T-cell (primary cell): Measurements from ENCODE around the gene NELFCD. TPM values are rescaled to one million over a fixed set of nuclear protein-coding genes. Genes with fewer than 3 reads are reported as not detected.
"Not testable (repeated sequence)": the region's sequence is repeated elsewhere in the genome, so short reads cannot be mapped to it uniquely, and the experiment has no call there.

ENCODE experiments used
- ATAC-seq, 4 experiments: fragments of 200-7000 bp in 3 of 4; fragments of 150-1000 bp in 1 of 4; cut with Tn5 transposase; replicated peaks in 1 of 4; 1 replicate in 3 of 4; 2 replicates in 1 of 4; pipeline ENCODE4 v1.10.0; 2021; ENCODE audit warnings: moderate library complexity in 3 of 4, mild to moderate bottlenecking in 2 of 4, moderate number of reproducible peaks in 1 of 4
- CTCF ChIA-PET, 2 donors: fragments of 300-600 bp; sonication (Branson Sonifier 250); formaldehyde crosslinking; loops; one replicate each; lab custom pipeline; 2022; ENCODE audit warnings: antibody characterized with exemption in 2 of 2; lab: Charles Lee
- POLR2A ChIA-PET, 2 donors: fragments of 300-600 bp; sonication (Branson Sonifier 250); formaldehyde crosslinking; loops; one replicate each; lab custom pipeline; 2022; ENCODE audit warnings: antibody characterized with exemption in 2 of 2; lab: Charles Lee
- DNase-seq, 35 experiments: peaks; one replicate each; pipeline versions ENCODE4 v3.0.0 to v3.0.0-alpha.2; 2013 to 2023
- H3K27ac ChIP-seq: one replicate; pipeline ENCODE4 v1.5.1; 2013; ENCODE audit warnings: low read length
- H3K27me3 ChIP-seq, 2 experiments: replicated peaks in 1 of 2; 1 replicate in 1 of 2; 2 replicates in 1 of 2; pipeline versions ENCODE4 v1.6.1 to v1.7.0; 2013; ENCODE audit warnings: low read length in 1 of 2, mixed read lengths in 1 of 2; ENCODE audit not compliant: control insufficient read depth in 2 of 2, insufficient read depth in 2 of 2; ENCODE audit errors: extremely low read depth in 1 of 2
- H3K36me3 ChIP-seq, 2 donors: 1 replicate in 1 of 2; 2 replicates in 1 of 2; pipeline versions ENCODE4 v1.6.1 to v1.7.0; 2013; ENCODE audit warnings: low read length in 1 of 2; ENCODE audit not compliant: control insufficient read depth in 2 of 2, insufficient read depth in 1 of 2; ENCODE audit errors: extremely low read depth in 1 of 2
- H3K4me1 ChIP-seq, 2 experiments: 1 replicate in 1 of 2; 2 replicates in 1 of 2; pipeline versions ENCODE4 v1.6.1 to v1.7.0; 2013; ENCODE audit warnings: low read length in 2 of 2, mixed read lengths in 1 of 2; ENCODE audit not compliant: insufficient read depth in 2 of 2, control insufficient read depth in 1 of 2; ENCODE audit errors: extremely low read depth in 1 of 2
- H3K4me3 ChIP-seq, 2 donors: 1 replicate in 1 of 2; 2 replicates in 1 of 2; pipeline versions ENCODE4 v1.5.1 to v1.7.0; 2013; ENCODE audit warnings: mild to moderate bottlenecking in 2 of 2, low read length in 1 of 2, moderate library complexity in 1 of 2; ENCODE audit not compliant: control insufficient read depth in 1 of 2; ENCODE audit errors: extremely low read depth in 1 of 2
- H3K9me3 ChIP-seq: 2 replicates; pipeline ENCODE4 v1.7.0; 2013
- H3K27ac Mint-ChIP-seq, 2 donors: one replicate each; pipeline ENCODE4 v1.8.0; 2020 to 2021; ENCODE audit warnings: mild to moderate bottlenecking in 2 of 2, mixed read lengths in 2 of 2
- H3K27me3 Mint-ChIP-seq, 2 donors: one replicate each; pipeline ENCODE4 v1.8.0; 2021 to 2022; ENCODE audit warnings: mixed read lengths in 2 of 2
- H3K36me3 Mint-ChIP-seq: one replicate; pipeline ENCODE4 v1.8.0; 2021; ENCODE audit warnings: mixed read lengths
- H3K4me1 Mint-ChIP-seq, 3 donors: one replicate each; pipeline ENCODE4 v1.8.0; 2020 to 2022; ENCODE audit warnings: mixed read lengths in 3 of 3, mild to moderate bottlenecking in 1 of 3
- H3K4me3 Mint-ChIP-seq, 3 donors: one replicate each; pipeline ENCODE4 v1.8.0; 2020 to 2022; ENCODE audit warnings: mild to moderate bottlenecking in 3 of 3, mixed read lengths in 3 of 3, moderate library complexity in 3 of 3
- H3K9me3 Mint-ChIP-seq, 3 donors: one replicate each; pipeline ENCODE4 v1.8.0; 2020 to 2022; ENCODE audit warnings: mixed read lengths in 3 of 3
- WGBS: methylation state at CpG from one replicate; pipeline ENCODE4 v1.1.5; 2013; ENCODE audit warnings: missing lambda C conversion rate; ENCODE audit not compliant: insufficient coverage; 5-methylcytosine and 5-hydroxymethylcytosine counted together
- total RNA-seq, 35 experiments: library from RNA in 6 of 35; stranded (reverse) in 6 of 35; fragments of 120-200 nt in 1 of 35; gene quantifications; one replicate each; pipeline versions ENCODE4 v1.2.1 to v1.2.4 and lab custom pipeline; 2013 to 2026

Gene NELFCD
- total RNA-seq, 5 donors from 2014 or later (not counting 1 experiment from before 2014, with no cell fraction given) = 72.6 to 95.4 (median 90.4) TPM

DNA sequence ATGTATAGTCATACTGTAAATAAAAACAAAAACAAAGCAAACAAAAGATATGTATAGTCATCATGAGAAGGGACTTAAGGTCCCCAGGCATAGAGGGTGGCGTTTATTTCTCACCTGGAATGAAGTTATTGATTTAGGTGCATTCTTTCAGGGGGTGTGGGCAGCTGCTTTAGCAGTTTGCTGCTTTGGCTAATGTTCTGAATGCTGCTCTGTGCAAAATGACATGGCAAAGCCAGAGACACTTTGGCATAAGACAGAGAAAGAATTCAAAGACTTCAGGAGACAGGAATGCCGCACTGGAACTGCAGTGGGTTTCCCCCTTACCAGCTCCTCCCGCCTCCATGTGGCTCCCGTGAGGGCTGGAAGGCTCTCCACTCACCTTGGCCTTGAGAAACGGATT is 36.4 kb upstream of the NELFCD start:
- Mint-ChIP-seq H3K27me3 (peaks cover 0 to 4% of the 10 kb centered on the region in 2 donors), H3K9me3 (no peaks in the 10 kb centered on the region), H3K27ac (no peak overlapping the region), H3K4me1 (no peaks in the 10 kb centered on the region), H3K4me3 (no peak overlapping the region), H3K36me3 (no peaks in the 10 kb centered on the region)
- no peak for ATAC-seq
- WGBS = 75% methylated on average over 5 of the region's 5 CpGs
- no peak overlapping the region for H3K4me3 ChIP-seq
- ChIA-PET CTCF (no interaction called here), POLR2A (no interaction called here)
- no peak overlapping the region for H3K27ac ChIP-seq
- H3K36me3 ChIP-seq = no peaks in the 10 kb centered on the region
- no peaks in the 10 kb centered on the region for H3K9me3 ChIP-seq
- H3K27me3 ChIP-seq = peaks cover 0 to 6% of the 10 kb centered on the region in 2 experiments
- DNase-seq = no peak
- no peaks in the 10 kb centered on the region for H3K4me1 ChIP-seq

DNA sequence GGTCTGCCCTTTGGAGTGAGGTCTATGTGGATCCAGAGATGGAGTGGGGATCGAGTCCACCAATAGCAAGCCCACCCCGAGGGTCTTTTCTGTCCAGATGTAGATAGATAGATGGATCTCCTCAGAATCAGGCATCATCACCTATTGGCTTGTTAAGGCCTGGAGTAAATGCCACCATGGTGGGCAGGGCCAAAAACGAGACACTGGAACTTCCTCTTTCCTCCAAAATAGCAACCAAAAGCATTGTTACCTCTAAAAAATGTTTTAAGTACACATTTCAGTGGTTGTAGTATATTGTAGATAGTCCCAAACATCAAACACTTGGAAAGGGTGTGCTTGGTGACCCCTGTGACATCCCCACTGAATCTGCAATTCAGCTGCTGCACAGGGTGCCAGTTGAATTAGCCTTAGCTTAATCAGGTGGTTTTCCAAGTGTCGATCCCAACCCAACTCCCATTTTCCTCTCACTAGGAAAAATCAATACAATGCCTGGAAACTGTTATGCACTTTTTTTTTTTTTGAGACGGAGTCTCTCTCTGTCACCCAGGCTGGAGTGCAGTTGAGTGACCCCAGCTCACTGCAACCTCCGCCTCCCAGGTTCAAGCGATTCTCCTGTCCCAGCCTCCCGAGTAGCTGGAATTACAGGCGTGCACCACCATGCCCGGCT is 35.0 kb upstream of the NELFCD start:
- H3K27me3 Mint-ChIP-seq = peaks cover 0 to 7% of the 10 kb centered on the region in 2 donors
- no peaks in the 10 kb centered on the region for H3K36me3 Mint-ChIP-seq
- no peak overlapping the region for H3K27ac Mint-ChIP-seq
- no peaks in the 10 kb centered on the region for H3K4me1 ChIP-seq
- ChIA-PET POLR2A (no interaction called here), CTCF (no interaction called here)
- ATAC-seq (no peak), DNase-seq (no peak)
- WGBS = 91% methylated on average over 6 of the region's 10 CpGs
- H3K9me3 ChIP-seq = no peaks in the 10 kb centered on the region
- H3K36me3 ChIP-seq = no peaks in the 10 kb centered on the region
- no peak overlapping the region for H3K27ac ChIP-seq
- no peak overlapping the region for H3K4me3 Mint-ChIP-seq
- no peak overlapping the region for H3K4me3 ChIP-seq
- no peaks in the 10 kb centered on the region for H3K4me1 Mint-ChIP-seq
- no peaks in the 10 kb centered on the region for H3K9me3 Mint-ChIP-seq
- H3K27me3 ChIP-seq = peaks cover 0 to 14% of the 10 kb centered on the region in 2 experiments

DNA sequence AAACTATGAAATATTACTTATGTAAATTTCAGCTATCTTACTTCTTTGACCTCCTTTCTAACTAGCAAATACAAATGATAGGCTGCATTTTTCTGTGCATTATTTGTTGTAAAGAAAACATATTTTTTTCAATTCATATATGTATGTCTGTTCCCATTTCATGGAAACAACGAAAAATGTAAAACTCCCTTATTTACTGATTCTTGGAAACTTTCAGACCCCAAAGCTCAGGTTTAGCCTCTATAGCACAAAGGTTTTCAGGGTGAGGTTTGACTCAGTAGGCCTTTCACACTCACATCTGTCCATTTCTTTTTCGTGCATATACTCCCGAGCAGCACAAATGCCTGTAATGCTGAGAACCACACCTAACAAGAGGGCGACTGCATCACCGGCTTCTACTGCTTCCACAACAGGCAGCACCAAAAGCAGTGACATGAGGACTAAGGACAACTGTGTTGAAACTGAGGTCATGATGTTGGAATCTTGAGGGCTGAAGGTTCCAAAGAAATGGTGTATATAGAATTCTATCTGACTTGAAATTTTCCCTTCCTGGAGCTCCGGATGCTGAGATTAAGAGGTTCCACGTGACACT is 33.2 kb upstream of the NELFCD start:
- H3K36me3 Mint-ChIP-seq, ATAC-seq, H3K27ac Mint-ChIP-seq, H3K4me1 Mint-ChIP-seq, H3K9me3 Mint-ChIP-seq, CTCF ChIA-PET, H3K27me3 Mint-ChIP-seq, POLR2A ChIA-PET, H3K9me3 ChIP-seq, H3K4me3 ChIP-seq, H3K4me1 ChIP-seq, H3K27ac ChIP-seq, H3K4me3 Mint-ChIP-seq, H3K36me3 ChIP-seq, DNase-seq: not testable (repeated sequence)
- H3K27me3 ChIP-seq = peaks cover 0 to 14% of the 10 kb centered on the region in 2 experiments
- 100% methylated on average over 1 of the region's 7 CpGs for WGBS

DNA sequence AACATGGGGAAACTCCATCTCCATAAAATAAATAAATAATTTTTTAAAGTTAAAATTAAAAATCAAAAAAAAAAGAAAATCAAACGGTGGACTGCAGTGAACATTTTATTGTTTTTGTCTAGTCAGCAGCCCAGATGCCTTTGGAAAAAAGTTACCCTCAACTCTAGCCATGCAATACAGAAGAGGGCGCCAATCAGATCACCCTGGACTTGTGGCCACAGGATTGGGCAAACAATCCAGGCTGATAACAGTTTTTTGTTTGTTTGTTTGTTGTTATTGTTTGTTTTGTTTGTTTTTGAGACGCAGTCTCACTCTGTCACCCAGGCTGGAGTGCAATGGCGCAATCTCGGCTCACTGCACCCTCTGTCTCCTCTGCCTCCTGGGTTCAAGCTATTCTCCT is 30.5 kb upstream of the NELFCD start:
- Mint-ChIP-seq H3K27me3 (peaks cover 0 to 8% of the 10 kb centered on the region in 2 donors), H3K27ac (no peak overlapping the region), H3K36me3 (no peaks in the 10 kb centered on the region), H3K4me3 (no peak overlapping the region), H3K4me1 (no peaks in the 10 kb centered on the region), H3K9me3 (no peaks in the 10 kb centered on the region)
- no peak overlapping the region for H3K4me3 ChIP-seq
- DNase-seq (no peak), ATAC-seq (no peak)
- no CpG with 5 or more reads among the region's 5 CpGs for WGBS
- CTCF ChIA-PET = no interaction called here
- H3K4me1 ChIP-seq = no peaks in the 10 kb centered on the region
- H3K27me3 ChIP-seq = peaks cover 0 to 11% of the 10 kb centered on the region in 2 experiments
- no peaks in the 10 kb centered on the region for H3K36me3 ChIP-seq
- H3K9me3 ChIP-seq = no peaks in the 10 kb centered on the region
- H3K27ac ChIP-seq = no peak overlapping the region
- POLR2A ChIA-PET = no interaction called here

DNA sequence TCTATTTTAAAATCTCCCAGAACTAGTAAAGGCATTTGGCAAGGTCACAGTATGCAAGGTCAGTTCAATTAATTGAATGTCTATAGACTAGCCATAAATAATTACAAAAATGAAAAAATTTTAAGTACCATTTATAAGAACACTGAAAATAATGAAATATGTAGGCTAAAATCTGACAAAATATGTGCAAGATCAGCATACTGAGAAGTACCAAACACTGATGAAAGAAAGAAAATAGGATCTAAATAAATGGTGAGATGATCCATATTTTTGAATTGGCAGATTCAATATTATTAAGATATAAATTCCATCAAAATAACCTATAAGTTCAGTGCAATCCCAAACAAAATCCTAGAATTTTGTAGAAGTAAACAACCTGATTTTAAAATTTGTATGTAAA is 28.0 kb upstream of the NELFCD start:
- CTCF ChIA-PET = no interaction called here
- Histone ChIP-seq H3K9me3 (no peaks in the 10 kb centered on the region), H3K27me3 (peaks cover 0 to 11% of the 10 kb centered on the region in 2 experiments), H3K36me3 (no peaks in the 10 kb centered on the region), H3K4me1 (no peaks in the 10 kb centered on the region), H3K4me3 (no peak overlapping the region), H3K27ac (no peak overlapping the region)
- DNase-seq (no peak), ATAC-seq (no peak)
- H3K4me1 Mint-ChIP-seq = no peaks in the 10 kb centered on the region
- no peak overlapping the region for H3K4me3 Mint-ChIP-seq
- H3K9me3 Mint-ChIP-seq = no peaks in the 10 kb centered on the region
- no peaks in the 10 kb centered on the region for H3K36me3 Mint-ChIP-seq
- H3K27ac Mint-ChIP-seq = no peak overlapping the region
- POLR2A ChIA-PET = no interaction called here
- H3K27me3 Mint-ChIP-seq = peaks cover 0 to 8% of the 10 kb centered on the region in 2 donors

DNA sequence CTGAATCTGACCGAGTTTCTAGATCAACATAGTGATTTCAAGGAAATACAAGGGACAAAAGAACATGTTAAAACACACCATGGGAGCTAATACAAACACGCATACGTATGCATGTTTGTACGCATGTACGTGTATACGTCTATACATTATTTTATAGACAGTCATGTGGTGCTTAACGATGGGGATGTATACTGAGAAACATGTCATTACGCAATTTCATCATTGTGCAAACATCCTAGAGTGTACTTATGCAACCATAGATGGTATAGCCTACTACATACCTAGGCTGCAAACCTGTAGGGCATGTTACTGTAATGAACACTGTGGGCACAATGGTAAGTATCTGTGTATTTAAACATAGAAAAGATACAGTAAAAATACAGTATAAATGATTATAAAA is 25.0 kb upstream of the NELFCD start:
- DNase-seq (no peak), ATAC-seq (no peak)
- H3K36me3 ChIP-seq = no peaks in the 10 kb centered on the region
- Mint-ChIP-seq H3K4me3 (no peak overlapping the region), H3K27me3 (peaks cover 3 to 5% of the 10 kb centered on the region in 2 donors), H3K36me3 (no peaks in the 10 kb centered on the region), H3K4me1 (no peaks in the 10 kb centered on the region), H3K9me3 (no peaks in the 10 kb centered on the region), H3K27ac (no peak overlapping the region)
- no peaks in the 10 kb centered on the region for H3K4me1 ChIP-seq
- ChIA-PET CTCF (no interaction called here), POLR2A (interaction anchor here in 1 of 2 donors (0.5 kb wide), 1 partner anchor 45 kb away, joined by 3 read pairs; no protein-coding TSS in a partner anchor)
- no peak overlapping the region for H3K4me3 ChIP-seq
- 94% methylated on average over 6 of the region's 8 CpGs for WGBS
- no peak overlapping the region for H3K27ac ChIP-seq
- H3K27me3 ChIP-seq = peaks cover 0 to 3% of the 10 kb centered on the region in 2 experiments
- H3K9me3 ChIP-seq = no peaks in the 10 kb centered on the region
